Measurements from ENCODE around the gene CHRNA9.
A peak's percentile ranks its signal among the peaks of the same experiment; 100 is the strongest.

The CHRNA9 gene

DNA sequence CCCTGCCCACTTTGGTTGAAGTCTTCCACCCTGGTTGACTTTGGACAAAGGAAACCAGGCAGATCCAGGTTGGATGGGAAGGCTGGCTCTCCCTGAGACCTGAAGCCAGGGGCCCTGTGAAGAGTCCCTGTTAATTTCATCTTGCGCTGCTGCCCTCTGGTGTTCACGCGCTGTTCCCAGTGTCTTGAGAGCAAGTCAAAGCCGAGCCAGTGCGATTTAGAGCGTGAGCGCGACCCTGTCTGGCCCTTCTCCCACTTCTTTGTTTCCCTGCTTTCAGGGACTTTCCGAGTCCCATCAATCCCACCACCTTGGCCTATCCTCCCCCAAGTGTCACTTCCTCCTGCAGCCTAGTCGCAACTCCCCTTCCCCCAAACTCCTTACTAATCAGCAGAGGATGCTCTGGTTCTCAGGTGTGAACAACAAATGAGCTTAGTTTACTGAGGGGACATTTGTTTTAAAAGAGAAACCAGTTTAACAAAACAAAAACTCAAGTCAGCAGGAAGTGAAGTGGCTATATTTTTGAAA, 25.8 kb upstream of the CHRNA9 start:
- peak; percentile 63 for FAIRE-seq

DNA sequence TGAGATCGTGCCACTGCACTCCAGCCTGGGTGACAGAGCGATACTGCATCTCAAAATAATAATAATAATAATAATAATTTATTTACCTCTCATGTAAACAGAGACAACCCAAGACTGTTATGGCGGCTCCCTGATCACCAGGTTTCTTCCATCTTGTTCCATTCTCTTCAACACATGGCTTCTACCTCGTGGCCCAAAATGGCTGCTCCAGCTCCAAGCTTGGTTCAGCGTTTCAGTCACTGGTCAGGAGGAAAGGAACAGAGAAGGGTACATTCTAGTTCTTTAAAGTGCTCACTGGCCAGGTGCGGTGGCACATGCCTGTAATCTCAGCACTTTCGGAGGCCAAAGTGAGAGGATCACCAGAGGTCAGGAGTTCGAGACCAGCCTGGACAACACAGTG, 24.9 kb upstream of the CHRNA9 start:
- FAIRE-seq: no peak

DNA sequence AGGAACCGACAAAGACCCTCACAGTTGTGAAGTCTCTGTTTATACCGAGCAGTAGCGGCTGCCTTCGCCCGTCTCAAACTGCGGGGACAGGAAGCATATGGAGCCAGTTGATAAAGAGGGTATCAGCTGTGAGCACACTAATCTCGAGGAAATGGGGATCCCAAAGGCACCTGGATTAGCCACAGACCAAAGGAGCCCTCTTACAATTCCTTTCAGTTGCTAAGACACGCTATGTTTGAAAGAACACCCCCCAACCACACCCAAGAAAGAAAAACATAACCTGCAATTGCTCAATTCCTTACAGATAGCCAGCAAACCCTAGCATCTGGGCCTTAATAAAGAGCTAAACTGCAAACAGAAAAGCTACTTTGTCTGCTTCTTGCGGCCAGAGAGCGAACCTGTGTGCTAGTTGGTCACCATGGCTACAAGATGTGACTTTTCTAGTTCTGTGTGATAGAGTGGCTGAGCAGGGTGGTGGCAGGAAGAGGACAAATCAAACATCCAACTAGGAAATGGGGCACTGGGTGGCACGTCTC, 23.3 kb upstream of the CHRNA9 start:
- FAIRE-seq: no peak

DNA sequence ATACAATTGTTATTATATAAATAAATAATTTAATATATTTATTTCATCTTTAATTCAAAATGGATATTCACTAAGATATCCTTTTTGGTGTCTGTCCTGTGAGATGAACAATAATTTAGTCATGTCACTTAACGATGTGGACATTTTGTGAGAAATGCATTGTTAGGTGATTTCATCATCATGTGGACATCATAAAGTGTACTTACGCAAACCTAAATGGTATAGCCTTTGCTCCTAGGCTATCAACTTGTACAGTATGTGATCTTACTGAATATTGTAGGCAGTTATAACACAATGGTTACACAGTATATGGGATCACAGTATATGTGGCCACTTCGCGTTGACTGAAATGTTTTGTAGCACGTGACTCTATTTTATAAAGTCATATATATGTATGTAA, 20.2 kb upstream of the CHRNA9 start:
- FAIRE-seq: peak; percentile 58

DNA sequence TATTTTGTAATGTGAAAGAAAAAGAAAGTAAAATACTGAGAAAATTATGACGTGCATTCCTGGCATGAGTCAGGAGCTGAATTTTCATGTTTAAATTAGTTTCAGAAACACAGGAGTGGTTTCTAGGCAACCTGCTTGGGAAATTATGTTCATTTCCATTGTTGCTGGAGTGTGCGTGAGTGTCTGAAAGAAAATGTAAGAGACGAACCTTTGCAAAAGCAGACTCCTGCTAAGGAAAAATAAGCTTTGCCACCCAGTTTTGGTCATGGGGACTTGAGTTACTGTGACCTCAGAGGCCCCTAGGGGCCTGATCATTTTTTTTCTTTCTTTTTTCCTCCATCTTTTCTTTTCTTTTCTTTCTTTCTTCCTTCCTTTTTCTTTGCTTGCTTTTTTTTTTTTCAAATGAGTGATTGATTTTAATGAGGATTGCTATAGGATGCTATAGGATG, 18.8 kb upstream of the CHRNA9 start:
- peak; percentile 93 for FAIRE-seq

- no peak for FAIRE-seq
These were observed 18.1 kb upstream of the CHRNA9 start for GRCh38 chr4:40316782-40317635.

GRCh38 chr4:40317916-40318658, 17.0 kb upstream of the CHRNA9 start:
- FAIRE-seq: no peak

- FAIRE-seq: peak; percentile 94
These were observed 13.4 kb upstream of the CHRNA9 start for GRCh38 chr4:40321574-40322275.

DNA sequence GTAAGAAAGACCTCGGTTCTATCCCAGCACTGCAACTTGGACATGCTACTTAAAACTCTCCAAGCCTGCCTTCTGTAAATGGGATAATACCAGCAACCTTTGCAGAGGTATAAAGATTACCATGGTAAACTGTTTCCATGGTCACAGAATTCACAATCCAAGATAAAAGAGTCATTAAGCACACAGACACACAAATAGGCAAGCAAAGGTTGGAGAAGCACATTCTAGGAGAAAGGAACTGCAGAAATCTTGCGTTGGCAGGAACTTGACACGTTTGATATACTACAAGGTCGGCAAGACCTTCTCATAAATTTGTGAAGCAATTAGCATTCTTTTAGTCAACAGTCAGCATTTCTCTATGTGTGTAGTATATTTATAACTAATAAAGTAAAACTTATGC, 12.3 kb upstream of the CHRNA9 start:
- FAIRE-seq: no peak

DNA sequence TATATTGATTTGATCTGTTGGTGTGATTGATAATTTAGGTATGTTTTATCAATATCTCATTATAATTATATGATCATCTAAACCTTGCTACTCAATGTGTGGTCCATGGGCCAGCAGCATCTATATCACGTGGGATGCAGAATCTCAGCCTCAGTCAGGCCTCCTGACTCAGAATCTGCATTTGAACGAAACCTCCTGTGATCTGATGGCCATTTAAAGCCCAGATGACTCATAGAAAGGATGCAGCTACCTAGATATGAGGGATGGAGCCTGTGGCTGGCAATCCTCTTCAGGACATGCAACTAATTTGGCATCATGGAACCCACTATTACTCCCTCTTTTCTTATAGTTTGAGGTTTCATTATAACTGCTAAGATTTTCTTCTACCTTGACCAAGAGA, 11.3 kb upstream of the CHRNA9 start:
- FAIRE-seq: no peak

GRCh38 chr4:40325406-40326019, 9.6 kb upstream of the CHRNA9 start:
- FAIRE-seq: peak; percentile 95

DNA sequence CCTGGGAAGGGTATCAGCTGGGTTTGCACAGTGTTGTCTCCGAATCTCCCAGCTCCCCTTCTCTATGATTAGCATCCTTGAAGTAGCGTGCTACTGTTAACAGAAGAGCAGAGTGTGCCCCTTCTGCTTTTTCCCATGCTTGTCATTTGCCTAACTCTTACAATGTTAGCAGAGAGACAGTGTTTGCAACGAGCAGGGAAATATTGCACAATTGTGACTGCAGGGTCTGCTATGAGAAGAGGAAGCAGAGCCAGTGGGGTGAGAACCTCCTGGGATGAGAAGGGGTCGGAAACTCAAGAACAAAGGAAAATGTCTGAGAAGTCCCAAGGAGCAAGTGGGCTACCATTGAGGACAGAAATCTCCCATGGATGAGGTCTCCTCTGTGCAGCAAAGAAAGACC, 7.8 kb upstream of the CHRNA9 start:
- FAIRE-seq: no peak

DNA sequence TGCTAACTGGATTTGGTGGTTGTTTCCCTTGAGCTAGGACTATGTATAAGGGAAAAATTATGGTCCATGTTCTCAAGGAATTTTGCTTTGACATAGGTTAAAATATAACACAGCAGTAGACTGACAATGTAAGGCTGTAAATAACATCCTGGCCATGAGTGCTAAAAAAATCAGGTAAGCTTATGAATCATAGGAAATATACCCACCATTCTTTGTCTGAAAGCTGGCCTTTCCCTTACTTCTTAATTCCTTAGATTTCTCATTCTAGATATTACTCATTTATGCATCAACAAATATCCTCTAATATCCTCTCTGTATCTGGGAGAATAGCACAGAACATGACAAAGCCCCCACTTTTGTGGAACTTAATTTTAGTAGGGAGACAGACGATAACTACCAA, 6.8 kb upstream of the CHRNA9 start:
- FAIRE-seq: no peak

DNA sequence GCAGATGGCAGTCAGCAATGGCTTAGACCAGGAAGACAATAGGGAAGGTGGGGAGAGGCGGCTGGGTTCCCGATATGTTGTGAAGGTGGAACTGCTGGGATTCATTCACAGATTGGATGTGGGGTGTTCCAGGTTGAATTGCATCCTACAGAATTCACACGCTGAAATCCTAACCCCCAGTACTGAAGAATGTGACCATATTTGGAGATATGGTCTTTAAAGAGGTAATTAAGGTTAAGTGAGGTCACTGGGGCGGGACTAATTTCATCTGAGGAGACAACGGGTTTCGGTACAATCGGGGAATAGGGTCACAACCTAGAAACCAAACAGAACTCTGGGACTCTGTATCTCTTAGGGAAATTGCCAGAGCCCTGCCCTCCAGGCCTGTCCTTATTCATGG, 5.3 kb upstream of the CHRNA9 start:
- FAIRE-seq: no peak

DNA sequence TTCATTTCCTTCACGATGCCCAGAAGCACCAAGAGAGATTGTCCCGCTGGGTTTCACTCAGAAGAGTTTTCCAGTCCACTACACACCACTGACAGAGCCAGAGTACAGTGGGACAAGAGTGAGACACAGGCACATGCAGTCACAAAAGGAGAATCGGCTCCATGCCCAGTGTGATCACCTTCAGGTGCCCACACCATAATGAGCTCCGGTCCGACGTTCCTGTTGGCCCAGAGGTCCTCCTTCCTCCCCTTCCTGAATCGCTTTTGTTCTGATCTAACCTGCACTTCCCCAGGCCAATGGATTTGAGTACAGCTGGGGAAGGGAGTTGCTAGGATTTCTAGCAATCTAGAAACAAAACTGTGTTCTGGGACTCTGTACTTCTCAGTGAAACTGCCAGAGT, 4.6 kb upstream of the CHRNA9 start:
- no peak for FAIRE-seq

- FAIRE-seq: no peak
These were observed 3.9 kb upstream of the CHRNA9 start for GRCh38 chr4:40331101-40331745.

DNA sequence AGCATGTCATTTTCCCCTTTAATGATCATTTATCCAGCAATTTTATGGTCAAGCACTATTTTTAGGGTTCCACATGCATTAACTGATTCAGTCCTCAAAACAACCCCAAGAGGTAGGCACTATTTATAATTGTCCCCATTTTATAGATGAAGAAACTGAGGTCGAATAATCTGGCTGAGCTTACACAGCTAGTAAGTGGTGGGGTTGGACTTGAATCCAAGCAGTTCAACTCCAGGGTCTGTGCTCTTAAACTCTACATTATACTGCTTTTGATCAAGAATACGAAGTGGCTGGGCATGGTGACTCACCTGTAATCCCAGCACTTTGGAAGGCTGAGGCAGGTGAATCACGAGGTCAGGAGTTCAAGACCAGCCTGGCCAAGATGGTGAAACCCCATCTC, 3.2 kb upstream of the CHRNA9 start:
- no peak for FAIRE-seq

DNA sequence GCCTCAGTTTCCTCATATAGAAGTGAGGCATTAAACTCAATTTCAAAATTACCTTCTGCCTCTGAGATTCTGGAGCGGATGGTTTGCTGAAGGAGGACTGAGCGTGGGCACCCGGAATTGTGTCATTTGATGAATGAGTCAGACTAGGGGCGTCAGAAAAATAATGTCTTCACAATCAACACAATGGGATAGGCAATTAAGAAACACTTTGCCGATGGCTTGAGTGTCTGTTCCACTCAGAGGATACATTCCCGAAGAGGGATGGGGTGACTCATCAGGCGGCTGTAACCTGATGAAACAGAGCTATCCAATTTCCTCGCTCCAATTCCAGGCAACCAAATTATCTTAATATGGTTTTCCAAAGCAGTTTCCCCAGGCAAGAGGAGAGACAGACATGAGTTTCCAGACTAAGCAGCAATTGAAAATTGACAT, 1.2 kb upstream of the CHRNA9 start:
- FAIRE-seq: peak; percentile 74

GRCh38 chr4:40335525-40335894, 377 bp downstream of the CHRNA9 start:
- FAIRE-seq: no peak

DNA sequence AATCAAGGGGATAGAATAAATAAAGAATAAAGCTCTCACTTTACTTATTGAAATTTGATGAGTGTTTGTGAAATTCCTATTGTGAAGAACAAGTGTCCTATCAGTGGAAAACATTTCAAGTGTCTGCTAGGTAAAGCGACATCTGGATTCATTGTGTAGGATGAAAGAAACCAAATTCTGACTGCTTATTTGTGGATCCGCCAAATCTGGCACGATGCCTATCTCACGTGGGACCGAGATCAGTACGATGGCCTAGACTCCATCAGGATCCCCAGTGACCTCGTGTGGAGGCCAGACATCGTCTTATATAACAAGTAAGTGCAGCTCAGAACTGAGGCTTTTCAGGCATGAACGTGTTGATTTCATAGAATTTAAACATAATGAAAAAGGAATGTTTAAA, 1.9 kb downstream of the CHRNA9 start:
- no peak for FAIRE-seq

DNA sequence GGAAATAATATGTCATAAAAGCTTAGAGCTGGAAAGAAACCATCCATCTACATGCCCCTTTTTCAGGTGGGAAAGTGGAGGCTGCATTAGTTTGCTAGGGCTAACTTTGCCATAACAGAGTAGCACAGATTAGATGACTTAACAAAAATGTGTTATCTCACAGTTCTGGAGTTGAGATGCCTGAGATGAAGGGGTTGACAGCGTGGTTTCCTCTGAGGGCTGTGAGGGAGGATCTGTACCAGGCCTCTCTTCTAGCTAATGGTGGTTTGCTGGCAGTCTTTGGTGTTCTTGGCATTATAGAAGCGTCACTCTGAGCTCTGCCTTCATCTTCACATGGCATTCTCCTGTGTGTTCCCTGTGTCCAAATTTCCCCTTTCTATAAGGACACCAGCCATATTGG, 2.4 kb downstream of the CHRNA9 start:
- no peak for FAIRE-seq

DNA sequence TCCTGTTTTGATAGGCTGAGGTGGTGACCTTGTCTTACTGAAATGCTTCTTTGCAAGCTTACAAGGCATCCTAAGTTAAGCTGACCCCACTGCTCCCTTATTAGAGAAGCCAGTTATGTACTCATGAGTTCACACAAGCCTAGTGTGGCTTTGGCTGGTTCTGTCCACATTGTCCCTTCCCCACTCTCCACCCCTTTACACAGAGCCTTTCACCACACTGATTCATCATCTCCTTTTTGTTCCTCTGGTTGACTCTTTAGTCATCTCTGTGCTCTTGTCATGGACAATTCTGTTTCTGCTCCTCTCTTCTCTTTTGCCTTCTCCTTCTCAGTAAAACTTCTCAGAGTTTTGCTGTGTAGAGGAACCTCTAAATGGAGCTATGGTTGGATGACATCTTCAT, 4.9 kb downstream of the CHRNA9 start:
- FAIRE-seq: no peak
